Ishikawa (cell line): Measurements from ENCODE around the gene NFYC.

Experiments
- CEBPB ChIP-seq: IDR thresholded peaks from 2 replicates; pipeline ENCODE4 v1.6.1; 2012
- CREB1 ChIP-seq: IDR thresholded peaks from 2 replicates; pipeline ENCODE4 v1.6.1; 2012; ENCODE audit warnings: low read depth
- EGR1 ChIP-seq: IDR thresholded peaks from 2 replicates; pipeline ENCODE4 v1.6.1; 2012
- EP300 ChIP-seq: IDR thresholded peaks from 2 replicates; pipeline ENCODE4 v1.6.1; 2012; ENCODE audit warnings: borderline replicate concordance
- FOXM1 ChIP-seq: IDR thresholded peaks from 2 replicates; pipeline ENCODE4 v1.6.1; 2012; ENCODE audit warnings: low read depth, borderline replicate concordance
- NFIC ChIP-seq: IDR thresholded peaks from 2 replicates; pipeline ENCODE4 v1.6.1; 2012
- RAD21 ChIP-seq: IDR thresholded peaks from 2 replicates; pipeline ENCODE4 v1.6.1; 2012; ENCODE audit warnings: low read depth
- TAF1 ChIP-seq: IDR thresholded peaks from 2 replicates; pipeline ENCODE4 v1.6.1; 2012; ENCODE audit warnings: low read depth, mild to moderate bottlenecking
- TCF12 ChIP-seq: IDR thresholded peaks from 2 replicates; pipeline ENCODE4 v1.6.1; 2012; ENCODE audit warnings: low read depth
- TEAD4 ChIP-seq: IDR thresholded peaks from 2 replicates; pipeline ENCODE4 v1.6.1; 2012
- YY1 ChIP-seq: IDR thresholded peaks from 2 replicates; pipeline ENCODE4 v1.6.1; 2012; ENCODE audit warnings: low read depth
- ZBTB7A ChIP-seq: IDR thresholded peaks from 2 replicates; pipeline ENCODE4 v1.6.1; 2012; ENCODE audit warnings: low read depth
- TF ChIP-seq, protein P1 (sequence below): IDR thresholded peaks from 2 replicates; pipeline ENCODE4 v1.6.1; 2012
- TF ChIP-seq, protein P2 (sequence below): IDR thresholded peaks from 2 replicates; pipeline ENCODE4 v1.6.1; 2012
- TF ChIP-seq, protein P3 (sequence below): IDR thresholded peaks from 2 replicates; pipeline ENCODE4 v1.6.1; 2012; ENCODE audit warnings: low read depth, mild to moderate bottlenecking

Gene NFYC

DNA sequence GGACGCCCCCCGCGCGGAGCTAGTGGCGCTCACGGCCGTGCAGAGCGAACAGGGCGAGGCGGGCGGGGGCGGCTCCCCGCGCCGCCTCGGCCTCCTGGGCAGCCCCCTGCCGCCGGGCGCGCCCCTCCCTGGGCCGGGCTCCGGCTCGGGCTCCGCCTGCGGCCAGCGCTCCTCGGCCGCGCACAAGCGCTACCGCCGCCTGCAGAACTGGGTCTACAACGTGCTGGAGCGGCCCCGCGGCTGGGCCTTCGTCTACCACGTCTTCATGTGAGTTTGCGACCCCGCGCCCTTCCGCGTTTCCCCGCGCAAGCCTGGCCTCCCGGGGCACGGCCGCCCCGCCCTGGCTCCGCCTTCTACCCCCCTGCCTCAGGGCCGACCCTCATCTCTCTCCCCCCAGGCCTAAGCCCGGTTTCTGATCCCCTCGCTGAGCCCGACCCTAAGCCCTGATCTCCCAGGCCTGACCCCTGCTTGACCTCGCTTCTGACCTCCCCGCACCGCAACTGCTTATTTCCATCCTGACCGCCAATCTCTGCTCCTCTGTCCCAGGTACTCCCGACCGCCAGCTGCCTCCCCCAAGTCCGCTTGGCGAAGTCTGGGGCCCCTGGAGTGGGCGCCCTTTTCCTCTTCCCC lies 92.8 kb downstream of the NFYC start:
- no peak for TF ChIP-seq EP300
- TF ChIP-seq NFIC: no peak
- TF ChIP-seq, protein P1, sequence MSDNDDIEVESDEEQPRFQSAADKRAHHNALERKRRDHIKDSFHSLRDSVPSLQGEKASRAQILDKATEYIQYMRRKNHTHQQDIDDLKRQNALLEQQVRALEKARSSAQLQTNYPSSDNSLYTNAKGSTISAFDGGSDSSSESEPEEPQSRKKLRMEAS: peak; percentile 52; the same call in 1 of the 2 replicates
- 0 out of 2 replicates have a peak, but pooled peaks have one; percentile 26 for TF ChIP-seq ZBTB7A

DNA sequence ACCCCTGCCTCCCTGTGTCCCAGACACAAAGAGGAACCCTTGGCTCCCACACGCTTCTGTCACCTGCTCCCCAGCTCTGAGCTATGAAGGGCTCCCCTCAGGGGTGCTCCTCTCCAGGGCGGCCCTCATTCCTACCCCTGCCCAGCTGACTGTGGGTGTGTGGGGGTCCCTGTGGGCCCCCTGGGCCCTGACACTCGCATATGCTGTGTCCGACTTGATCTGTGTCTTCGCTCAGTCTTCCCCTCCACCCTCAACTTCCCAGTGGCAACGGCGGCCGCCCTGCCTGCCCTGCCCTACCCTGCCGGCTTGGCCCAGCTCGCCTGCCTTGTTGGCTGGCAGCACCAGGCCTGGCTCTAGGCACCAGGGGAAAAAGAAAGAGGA lies 93.3 kb downstream of the NFYC start:
- TF ChIP-seq RAD21 (no peak), TCF12 (no peak), EP300 (no peak), FOXM1 (no peak), CEBPB (no peak), ZBTB7A (no peak), EGR1 (no peak), NFIC (no peak), CREB1 (no peak), TAF1 (no peak), YY1 (no peak), TEAD4 (no peak)
- TF ChIP-seq, protein P1: no peak
- TF ChIP-seq, protein P2, sequence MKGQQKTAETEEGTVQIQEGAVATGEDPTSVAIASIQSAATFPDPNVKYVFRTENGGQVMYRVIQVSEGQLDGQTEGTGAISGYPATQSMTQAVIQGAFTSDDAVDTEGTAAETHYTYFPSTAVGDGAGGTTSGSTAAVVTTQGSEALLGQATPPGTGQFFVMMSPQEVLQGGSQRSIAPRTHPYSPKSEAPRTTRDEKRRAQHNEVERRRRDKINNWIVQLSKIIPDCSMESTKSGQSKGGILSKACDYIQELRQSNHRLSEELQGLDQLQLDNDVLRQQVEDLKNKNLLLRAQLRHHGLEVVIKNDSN: no peak
- TF ChIP-seq, protein P3, sequence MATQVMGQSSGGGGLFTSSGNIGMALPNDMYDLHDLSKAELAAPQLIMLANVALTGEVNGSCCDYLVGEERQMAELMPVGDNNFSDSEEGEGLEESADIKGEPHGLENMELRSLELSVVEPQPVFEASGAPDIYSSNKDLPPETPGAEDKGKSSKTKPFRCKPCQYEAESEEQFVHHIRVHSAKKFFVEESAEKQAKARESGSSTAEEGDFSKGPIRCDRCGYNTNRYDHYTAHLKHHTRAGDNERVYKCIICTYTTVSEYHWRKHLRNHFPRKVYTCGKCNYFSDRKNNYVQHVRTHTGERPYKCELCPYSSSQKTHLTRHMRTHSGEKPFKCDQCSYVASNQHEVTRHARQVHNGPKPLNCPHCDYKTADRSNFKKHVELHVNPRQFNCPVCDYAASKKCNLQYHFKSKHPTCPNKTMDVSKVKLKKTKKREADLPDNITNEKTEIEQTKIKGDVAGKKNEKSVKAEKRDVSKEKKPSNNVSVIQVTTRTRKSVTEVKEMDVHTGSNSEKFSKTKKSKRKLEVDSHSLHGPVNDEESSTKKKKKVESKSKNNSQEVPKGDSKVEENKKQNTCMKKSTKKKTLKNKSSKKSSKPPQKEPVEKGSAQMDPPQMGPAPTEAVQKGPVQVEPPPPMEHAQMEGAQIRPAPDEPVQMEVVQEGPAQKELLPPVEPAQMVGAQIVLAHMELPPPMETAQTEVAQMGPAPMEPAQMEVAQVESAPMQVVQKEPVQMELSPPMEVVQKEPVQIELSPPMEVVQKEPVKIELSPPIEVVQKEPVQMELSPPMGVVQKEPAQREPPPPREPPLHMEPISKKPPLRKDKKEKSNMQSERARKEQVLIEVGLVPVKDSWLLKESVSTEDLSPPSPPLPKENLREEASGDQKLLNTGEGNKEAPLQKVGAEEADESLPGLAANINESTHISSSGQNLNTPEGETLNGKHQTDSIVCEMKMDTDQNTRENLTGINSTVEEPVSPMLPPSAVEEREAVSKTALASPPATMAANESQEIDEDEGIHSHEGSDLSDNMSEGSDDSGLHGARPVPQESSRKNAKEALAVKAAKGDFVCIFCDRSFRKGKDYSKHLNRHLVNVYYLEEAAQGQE: no peak

DNA sequence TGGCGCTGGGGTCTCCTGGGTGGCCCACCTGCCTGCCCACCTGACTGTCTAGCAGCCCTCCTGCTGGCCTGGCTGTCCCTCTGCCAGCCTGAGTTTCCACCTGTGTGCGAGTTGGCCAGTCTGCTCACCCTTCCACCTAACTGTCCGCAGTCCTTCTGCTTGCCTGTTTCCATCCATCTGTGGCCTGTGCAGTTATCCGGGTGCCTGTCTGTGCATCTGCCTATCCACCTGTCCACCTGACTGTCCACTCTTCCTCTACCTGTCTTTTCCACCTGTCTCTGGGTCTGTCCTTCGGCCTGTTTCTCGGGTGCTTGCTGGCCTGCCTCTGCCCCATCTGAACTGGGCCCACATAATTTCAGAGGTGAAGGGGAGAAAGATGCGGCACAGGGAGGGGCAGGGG lies 93.9 kb downstream of the NFYC start:
- no peak for TF ChIP-seq CEBPB

DNA sequence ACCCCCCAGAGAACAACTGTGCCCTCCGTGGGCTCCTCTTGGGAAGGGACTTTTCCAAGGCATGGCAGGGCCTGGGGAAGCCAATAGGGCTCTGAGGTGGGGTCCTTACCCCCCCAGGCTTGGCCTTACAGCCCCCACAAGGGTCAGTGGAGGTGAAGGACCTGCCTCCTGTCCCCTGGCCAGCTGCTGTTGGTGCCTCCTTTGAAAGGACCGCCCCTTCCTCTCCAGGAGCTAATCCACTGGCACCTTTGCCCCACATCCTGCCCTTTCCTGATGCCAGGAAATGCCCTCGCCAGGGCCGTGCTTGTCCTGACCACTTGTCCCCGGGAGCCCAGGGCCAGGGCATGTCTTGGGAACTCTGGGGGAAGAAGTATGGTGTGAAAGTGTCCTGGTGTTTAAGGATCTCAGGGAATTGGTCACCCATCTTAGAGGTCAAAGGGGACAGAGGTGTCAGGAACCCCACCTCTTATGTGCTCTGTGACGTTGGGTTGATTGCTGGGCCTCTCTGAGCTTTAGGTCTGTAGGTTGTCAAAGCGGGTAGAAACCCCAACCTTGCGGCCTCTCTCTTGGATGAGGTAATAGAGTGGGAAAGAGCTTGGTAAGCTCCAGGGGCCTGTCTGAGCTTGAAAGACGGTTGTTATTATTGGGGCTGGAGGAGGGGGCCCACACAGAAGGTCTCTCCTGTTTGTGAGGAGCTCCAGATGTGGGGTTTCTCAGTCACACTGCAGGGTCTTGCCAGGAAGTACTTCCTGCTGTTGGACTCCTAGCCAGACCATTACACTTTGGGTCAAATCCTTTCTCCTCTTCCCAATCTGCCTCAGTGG lies 94.9 kb downstream of the NFYC start:
- TF ChIP-seq RAD21 (no peak), EGR1 (no peak), CREB1 (no peak), ZBTB7A (no peak), YY1 (no peak), NFIC (no peak), EP300 (no peak), TCF12 (no peak), TEAD4 (no peak), TAF1 (no peak), CEBPB (no peak), FOXM1 (no peak)
- TF ChIP-seq, protein P3: no peak
- TF ChIP-seq, protein P2: no peak
- TF ChIP-seq, protein P1: no peak

DNA sequence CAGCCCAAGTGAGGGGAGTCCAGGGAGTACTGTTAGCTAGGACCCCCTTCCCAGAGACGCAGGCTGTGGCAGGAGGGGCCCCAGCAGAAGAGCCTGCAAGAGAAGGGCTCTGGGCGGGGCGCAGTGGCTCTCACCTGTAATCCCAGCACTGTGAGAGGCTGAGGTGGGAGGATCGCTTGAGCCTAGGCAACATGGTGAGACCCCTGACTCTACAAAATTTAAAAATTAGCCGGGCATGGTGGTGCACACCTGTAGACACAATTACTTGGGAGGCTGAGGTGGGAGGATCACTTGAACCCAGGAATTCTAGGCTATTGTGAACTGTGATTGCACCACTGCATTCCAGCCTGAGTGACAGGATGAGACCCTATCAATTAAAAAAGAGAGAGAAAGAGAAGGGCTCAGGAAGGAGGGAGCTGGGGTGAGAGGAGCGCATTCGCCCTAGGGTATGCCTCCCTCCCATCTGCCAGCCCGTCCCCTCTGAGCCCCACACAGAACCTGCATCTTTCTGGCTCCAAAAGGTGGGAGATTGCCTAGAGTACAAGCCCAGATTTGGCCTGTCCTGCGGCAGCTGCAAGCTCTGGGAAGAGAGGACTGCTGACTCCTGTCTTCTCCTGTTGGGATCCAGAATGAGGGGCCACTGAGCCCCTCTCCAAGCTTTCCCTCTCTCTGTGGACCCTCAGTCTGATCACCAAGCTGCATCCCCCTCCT lies 95.6 kb downstream of the NFYC start:
- TF ChIP-seq EP300 (no peak), RAD21 (no peak), CEBPB (no peak), CREB1 (no peak), TEAD4 (no peak)
